Measurements from ENCODE around the gene MAP3K7.

GRCh38 chr6:90583179-90583835 is 3.6 kb downstream of the MAP3K7 start:
- TF ChIP-seq, protein P1, sequence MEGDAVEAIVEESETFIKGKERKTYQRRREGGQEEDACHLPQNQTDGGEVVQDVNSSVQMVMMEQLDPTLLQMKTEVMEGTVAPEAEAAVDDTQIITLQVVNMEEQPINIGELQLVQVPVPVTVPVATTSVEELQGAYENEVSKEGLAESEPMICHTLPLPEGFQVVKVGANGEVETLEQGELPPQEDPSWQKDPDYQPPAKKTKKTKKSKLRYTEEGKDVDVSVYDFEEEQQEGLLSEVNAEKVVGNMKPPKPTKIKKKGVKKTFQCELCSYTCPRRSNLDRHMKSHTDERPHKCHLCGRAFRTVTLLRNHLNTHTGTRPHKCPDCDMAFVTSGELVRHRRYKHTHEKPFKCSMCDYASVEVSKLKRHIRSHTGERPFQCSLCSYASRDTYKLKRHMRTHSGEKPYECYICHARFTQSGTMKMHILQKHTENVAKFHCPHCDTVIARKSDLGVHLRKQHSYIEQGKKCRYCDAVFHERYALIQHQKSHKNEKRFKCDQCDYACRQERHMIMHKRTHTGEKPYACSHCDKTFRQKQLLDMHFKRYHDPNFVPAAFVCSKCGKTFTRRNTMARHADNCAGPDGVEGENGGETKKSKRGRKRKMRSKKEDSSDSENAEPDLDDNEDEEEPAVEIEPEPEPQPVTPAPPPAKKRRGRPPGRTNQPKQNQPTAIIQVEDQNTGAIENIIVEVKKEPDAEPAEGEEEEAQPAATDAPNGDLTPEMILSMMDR (IDR thresholded peaks at IDR 0.05; ENCODE audit: low read depth, low read length, poor library complexity, severe bottlenecking) = no peak
- no peak for TF ChIP-seq EZH2phosphoT487 (IDR thresholded peaks at IDR 0.05; ENCODE audit: borderline replicate concordance, low read length)

Measured in DOHH2 (cell line).